ENCODE measurements around the gene FTO. TPM values are rescaled to one million over a fixed set of nuclear protein-coding genes. Genes with fewer than 3 reads are reported as not detected.

Gene FTO
- total and polyA plus RNA-seq, 2 of the 8 experiments (the other 6 are each of a cell fraction or from before 2014, with no cell fraction given): 34.5 to 59.8 TPM

DNA sequence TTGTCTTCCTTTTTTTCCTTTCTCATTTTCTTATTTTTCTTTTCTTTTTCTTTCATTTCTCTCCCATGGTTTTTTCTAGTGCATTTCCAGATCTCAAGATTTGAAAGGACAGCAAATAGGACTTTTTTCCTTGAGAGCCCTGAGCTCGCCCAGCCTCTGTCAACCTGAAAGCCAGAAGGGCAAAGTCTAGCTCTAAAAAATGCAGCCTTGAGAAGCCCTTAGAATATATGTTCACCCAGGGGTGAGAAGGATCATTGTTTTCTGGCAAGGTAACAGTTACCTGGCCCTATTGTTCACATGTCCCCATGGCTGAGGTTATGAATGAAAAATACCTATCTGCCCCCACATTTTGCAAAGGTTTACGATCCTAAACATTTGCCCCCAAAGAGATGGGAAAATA is 364.3 kb downstream of the FTO start (continued):
- TF ChIP-seq CHD7 (IDR thresholded peaks at IDR 0.05; ENCODE audit: insufficient replicate concordance, low read length) (no peak), TCF12 (IDR thresholded peaks at IDR 0.05; ENCODE audit: low read depth, low read length) (no peak), RAD21 (IDR thresholded peaks at IDR 0.05 in 1 of 2, conservative IDR thresholded peaks at IDR 0.05 in 1 of 2; ENCODE audit: low read depth in 2 of 2, low read length in 2 of 2) (no peak), RBBP5 (IDR thresholded peaks at IDR 0.05; ENCODE audit: borderline replicate concordance, low read depth, low read length) (no peak), CREB1 (IDR thresholded peaks at IDR 0.05) (no peak), RXRA (IDR thresholded peaks at IDR 0.05; ENCODE audit: insufficient read depth, low read depth, low read length) (no peak), HDAC6 (IDR thresholded peaks at IDR 0.05; ENCODE audit: low read depth, low read length) (no peak), JUN (IDR thresholded peaks at IDR 0.05; ENCODE audit: low read depth, low read length) (no peak), BCL11A (IDR thresholded peaks at IDR 0.05; ENCODE audit: low read depth in 2 of 2, low read length in 2 of 2) (no peak), YY1 (IDR thresholded peaks at IDR 0.05; ENCODE audit: low read depth, low read length) (no peak), ASH2L (IDR thresholded peaks at IDR 0.05; ENCODE audit: low read length) (no peak)
- TF ChIP-seq, protein P1, sequence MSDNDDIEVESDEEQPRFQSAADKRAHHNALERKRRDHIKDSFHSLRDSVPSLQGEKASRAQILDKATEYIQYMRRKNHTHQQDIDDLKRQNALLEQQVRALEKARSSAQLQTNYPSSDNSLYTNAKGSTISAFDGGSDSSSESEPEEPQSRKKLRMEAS (IDR thresholded peaks at IDR 0.05): no peak

All from H1 (cell line).